GM12892 (cell line): ENCODE data around the gene PECR.

Experiments
- DNase-seq: peaks from one replicate; pipeline ENCODE4 v3.0.0; 2011; ENCODE audit not compliant: insufficient read length
- FAIRE-seq: peaks from 2 replicates; lab custom pipeline; 2011; peaks lifted over from hg19 to GRCh38; lab: Jason Lieb, UNC
- POLR2A ChIP-seq: IDR thresholded peaks from 2 replicates; pipeline ENCODE4 v1.6.1; 2011; ENCODE audit warnings: low read depth, low read length, control low read depth
- POLR2AphosphoS5 ChIP-seq: IDR thresholded peaks from 2 replicates; pipeline ENCODE4 v1.6.1; 2011; ENCODE audit warnings: low read depth, low read length, control low read depth
- TAF1 ChIP-seq: IDR thresholded peaks from 2 replicates; pipeline ENCODE4 v1.6.1; 2011; ENCODE audit warnings: low read depth, mild to moderate bottlenecking, control low read depth, low read length, borderline replicate concordance

Gene PECR

DNA sequence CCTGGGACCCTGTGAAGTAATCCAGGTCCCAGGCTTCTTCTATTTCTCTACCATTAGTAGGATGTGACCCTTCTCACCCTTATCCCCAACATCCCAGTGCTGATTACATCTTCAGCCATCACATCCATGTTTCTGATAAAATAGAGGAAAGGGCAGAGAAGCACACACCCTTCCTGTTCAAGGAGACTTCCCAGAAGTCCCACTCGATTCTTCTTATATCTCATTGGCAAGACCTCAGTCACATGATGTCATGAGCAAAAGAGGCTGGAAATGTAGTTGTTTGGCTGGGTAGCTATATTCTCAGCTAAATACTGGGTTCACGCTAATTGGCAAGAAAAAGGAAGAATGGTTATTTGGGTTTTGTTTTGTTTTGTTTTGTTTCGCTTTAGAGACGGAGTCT is 19.5 kb upstream of the PECR start:
- no peak for TF ChIP-seq POLR2A
- TF ChIP-seq POLR2AphosphoS5 = no peak
- TF ChIP-seq TAF1 = no peak
- no peak for FAIRE-seq
- no peak for DNase-seq

DNA sequence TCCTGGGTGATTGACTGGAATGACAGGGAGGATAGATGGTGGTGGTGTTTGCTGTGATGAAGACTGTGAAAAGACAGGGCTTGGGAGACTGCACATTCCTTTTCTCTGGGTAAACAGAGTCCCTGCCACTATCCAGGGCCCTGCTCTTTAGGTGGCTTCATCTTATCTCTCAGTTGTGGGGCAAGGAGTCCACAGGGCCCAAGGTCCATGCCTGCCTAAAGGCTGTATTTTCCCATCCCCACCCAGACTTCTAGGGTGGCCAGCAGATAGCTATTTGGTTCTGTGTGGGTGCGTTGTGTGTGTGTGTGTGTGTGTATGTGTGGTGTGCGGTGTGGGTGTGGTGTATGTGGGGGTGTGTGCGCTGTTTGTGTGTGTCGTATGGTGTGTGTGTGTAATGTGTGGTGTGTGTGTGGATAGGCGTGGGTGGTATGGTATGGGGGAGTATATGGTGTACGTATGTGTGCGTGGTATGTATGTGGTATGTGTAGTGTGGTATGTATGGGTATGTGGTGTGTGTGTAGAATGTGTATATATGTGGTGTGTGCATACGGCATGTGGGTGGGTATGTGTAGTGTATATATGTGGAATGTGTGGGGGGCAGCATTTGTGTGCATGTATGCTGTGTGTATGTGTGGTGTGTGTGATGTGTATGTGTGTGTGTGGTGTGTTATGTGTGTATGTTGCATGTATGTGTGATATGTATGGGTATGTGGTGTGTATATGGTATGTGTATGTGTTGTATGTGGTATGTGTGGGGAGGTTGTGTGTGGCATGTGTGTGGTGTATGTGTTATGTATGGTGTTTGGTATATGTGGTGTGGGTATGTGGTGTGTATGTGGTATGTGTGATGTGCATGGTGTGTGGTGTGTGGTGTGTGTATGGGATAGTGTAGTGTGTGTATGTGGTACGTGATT is 17.1 kb upstream of the PECR start:
- no peak for TF ChIP-seq POLR2A
- TF ChIP-seq POLR2AphosphoS5 = no peak
- TF ChIP-seq TAF1 = no peak
- FAIRE-seq = no peak
- no peak for DNase-seq

DNA sequence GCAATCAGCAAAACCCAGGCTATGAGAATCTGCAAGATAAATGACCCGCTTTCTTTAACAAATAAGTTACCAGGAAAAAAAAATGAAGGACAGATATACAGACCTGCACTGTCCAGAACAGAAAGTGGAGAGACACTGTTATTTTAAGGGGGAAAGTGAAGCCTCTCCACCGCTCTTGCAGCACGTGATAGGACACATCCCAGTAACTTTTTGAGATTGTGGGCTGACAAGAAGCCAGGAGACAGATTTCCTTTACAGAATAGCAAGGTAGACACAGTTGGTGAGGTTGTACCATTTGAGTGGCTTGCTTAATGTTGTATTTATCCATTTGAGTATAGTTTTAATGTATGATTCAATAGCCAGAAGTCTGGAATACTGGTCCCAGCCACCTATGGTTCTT is 13.1 kb upstream of the PECR start:
- FAIRE-seq = no peak
- DNase-seq = no peak
- no peak for TF ChIP-seq POLR2A
- no peak for TF ChIP-seq POLR2AphosphoS5
- no peak for TF ChIP-seq TAF1

DNA sequence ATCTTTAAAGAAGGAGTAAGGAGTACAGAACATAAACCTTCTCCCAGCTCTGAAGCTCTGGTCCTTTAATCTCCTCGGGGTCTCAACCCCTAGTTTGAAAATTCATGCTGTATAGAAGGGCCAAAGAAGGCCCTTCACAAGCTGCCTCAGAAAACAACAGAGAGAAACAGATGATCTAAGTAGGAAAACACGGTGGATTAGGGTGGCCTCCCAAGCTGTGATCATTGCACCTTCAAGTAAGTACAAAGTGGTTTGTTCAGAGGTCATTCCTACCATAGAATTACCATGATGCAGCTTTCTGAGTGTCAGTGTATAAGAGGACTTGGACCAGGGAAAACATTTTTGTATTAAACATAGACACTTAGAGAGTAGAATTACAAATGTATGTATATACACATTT is 11.0 kb upstream of the PECR start:
- FAIRE-seq (no peak), DNase-seq (no peak)
- no peak for TF ChIP-seq TAF1
- TF ChIP-seq POLR2A = no peak
- TF ChIP-seq POLR2AphosphoS5 = no peak

DNA sequence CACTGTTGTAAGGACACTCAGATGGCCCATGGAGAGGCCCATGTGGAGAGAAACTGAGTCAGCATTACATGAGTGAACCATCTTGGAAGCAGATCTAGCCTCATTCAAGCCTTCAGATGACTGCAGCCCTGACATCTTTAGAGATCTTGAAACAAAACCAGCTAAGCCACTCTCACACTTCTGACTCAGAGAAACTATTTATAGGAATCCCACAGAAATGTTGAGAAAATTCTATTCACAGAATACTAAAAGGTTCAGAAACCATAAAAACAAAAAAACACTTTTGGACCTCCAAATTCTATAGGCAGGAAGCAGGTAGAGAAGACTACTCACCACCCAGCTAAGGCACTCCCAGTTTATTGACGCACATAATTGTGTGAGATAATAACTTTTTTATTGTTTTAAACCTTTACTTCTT is 8.8 kb upstream of the PECR start:
- DNase-seq (no peak), FAIRE-seq (peak; percentile 82)
- TF ChIP-seq TAF1 = no peak
- TF ChIP-seq POLR2AphosphoS5 = no peak
- TF ChIP-seq POLR2A = no peak

DNA sequence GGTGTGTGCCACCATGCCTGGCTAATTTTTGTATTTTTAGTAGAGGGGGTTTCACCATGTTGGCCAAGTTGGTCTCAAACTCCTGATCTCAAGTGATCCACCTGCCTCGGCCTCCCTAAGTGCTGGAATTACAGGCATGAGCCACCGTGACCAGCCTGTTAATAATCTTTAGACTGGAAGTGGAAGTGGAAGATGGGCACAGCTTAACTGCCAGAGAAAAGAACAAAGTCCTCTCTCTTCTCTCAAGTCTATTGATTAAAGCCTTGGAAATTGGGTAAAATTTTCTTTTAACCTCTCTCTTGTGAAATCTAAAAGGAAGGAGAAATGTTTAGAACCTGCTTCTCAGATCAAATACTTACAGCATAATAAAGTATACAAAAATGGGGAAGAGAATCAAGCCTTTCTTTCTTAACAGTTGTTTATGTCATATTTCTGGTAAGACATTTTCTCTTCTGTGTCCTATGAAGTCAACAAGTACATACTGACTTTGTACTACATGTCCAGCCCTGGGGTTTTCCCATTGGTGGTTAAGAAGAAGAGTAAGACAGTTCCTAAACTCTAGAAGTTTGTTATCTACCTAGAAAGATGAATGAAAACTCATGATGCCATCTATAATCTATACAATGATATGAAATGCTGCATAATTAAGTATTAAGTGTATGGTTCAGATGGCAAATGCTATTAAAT is 4.7 kb upstream of the PECR start:
- FAIRE-seq (no peak), DNase-seq (no peak)
- no peak for TF ChIP-seq POLR2AphosphoS5
- TF ChIP-seq TAF1 = no peak
- TF ChIP-seq POLR2A = no peak

DNA sequence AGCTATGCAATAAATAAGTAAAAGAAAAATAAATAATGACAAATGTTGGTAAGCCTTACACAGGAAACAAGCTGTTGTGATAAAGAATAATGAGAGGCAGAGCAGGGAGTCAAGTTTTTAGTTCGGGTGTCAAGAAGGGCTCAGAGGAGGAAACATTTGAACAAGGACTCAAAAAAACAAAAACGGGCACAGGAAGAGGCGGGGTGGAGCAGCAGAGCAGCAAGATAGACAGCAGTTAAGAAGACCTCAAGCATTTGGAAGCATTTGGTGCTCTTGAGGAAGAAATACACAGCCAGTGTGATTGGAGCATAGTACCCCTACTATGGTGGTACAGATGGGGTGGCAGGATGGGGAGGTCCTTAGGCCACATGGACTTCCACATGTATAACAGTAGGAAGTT is 2.9 kb upstream of the PECR start:
- TF ChIP-seq TAF1 (no peak), POLR2AphosphoS5 (no peak), POLR2A (no peak)

GRCh38 chr2:216083464-216084281 is 2.1 kb upstream of the PECR start:
- TF ChIP-seq POLR2AphosphoS5 (no peak), POLR2A (no peak), TAF1 (no peak)
- FAIRE-seq = no peak
- DNase-seq = no peak

More for the DNA sequence above, 2.9 kb upstream of the PECR start:
- peak; percentile 71 for FAIRE-seq
- DNase-seq = no peak

DNA sequence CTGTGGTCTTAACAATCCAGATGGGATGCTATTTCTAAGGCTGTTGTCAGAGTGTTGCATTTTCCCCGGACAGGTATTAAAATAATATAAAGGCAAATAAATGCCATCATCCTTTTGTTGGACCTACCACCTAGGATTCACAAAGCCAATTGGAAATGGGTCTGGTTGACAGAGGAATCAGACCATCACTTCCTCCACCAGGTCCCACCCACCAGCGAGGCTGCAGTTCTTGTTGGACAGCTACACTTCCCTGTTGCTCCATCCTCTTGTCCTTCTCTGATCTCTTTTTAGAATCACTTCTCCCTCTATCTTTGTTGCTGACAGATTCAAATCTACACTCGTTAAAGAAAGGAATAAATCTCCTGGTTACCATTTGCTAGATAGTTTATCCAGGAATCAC is 1.2 kb upstream of the PECR start:
- peak; percentile 65 for FAIRE-seq
- no peak for DNase-seq
- TF ChIP-seq TAF1 = no peak
- no peak for TF ChIP-seq POLR2A
- no peak for TF ChIP-seq POLR2AphosphoS5

- TF ChIP-seq TAF1 = no peak
- no peak for TF ChIP-seq POLR2A
- TF ChIP-seq POLR2AphosphoS5 = no peak
- DNase-seq (no peak), FAIRE-seq (no peak)
Measured at GRCh38 chr2:216082117-216082711, 605 bp upstream of the PECR start.
